HEK293T (cell line): Measurements from ENCODE around the gene CCNY.

Experiments
- BHLHE40 ChIP-seq: fragments of 450-650 bp; IDR thresholded peaks from 2 replicates; pipeline ENCODE4 v1.6.1; 2016; ENCODE audit warnings: mild to moderate bottlenecking, moderate library complexity, borderline replicate concordance
- FOXM1 ChIP-seq: fragments of 450-650 bp; IDR thresholded peaks from 2 replicates; pipeline ENCODE4 v1.6.1; 2017; ENCODE audit warnings: mild to moderate bottlenecking, borderline replicate concordance
- SUZ12 ChIP-seq: fragments of 450-650 bp; IDR thresholded peaks from 2 replicates; pipeline ENCODE4 v1.6.1; 2016; ENCODE audit warnings: mild to moderate bottlenecking

- TF ChIP-seq SUZ12, result no peak
- no peak for TF ChIP-seq FOXM1
- no peak for TF ChIP-seq BHLHE40
Measured at GRCh38 chr10:35511647-35512046, 175.3 kb downstream of the CCNY start.
